Trophoblast cell (in vitro differentiated cells and primary cell): ENCODE results near the gene KIF25.

Experiments used
- DNase-seq, 2 donors: peaks; one replicate each; pipeline ENCODE4 v3.0.0-alpha.2; 2016
- H2AFZ ChIP-seq: 2 replicates; pipeline ENCODE4 v1.6.1; 2013; ENCODE audit warnings: low read length, moderate library complexity, mild to moderate bottlenecking; ENCODE audit not compliant: insufficient read depth, poor library complexity
- H2AK5ac ChIP-seq: 2 replicates; pipeline ENCODE4 v1.6.1; 2013; ENCODE audit warnings: mild to moderate bottlenecking, low read length
- H2BK120ac ChIP-seq: 2 replicates; pipeline ENCODE4 v1.6.1; 2013; ENCODE audit warnings: low read length, mild to moderate bottlenecking, moderate library complexity; ENCODE audit not compliant: insufficient read depth, poor library complexity
- H2BK12ac ChIP-seq: 2 replicates; pipeline ENCODE4 v1.6.1; 2013; ENCODE audit warnings: mild to moderate bottlenecking, low read length, moderate library complexity
- H2BK5ac ChIP-seq: 2 replicates; pipeline ENCODE4 v1.6.1; 2013; ENCODE audit warnings: low read length, low read depth, moderate library complexity, mild to moderate bottlenecking; ENCODE audit not compliant: poor library complexity
- H3K14ac ChIP-seq: 2 replicates; pipeline ENCODE4 v1.6.1; 2013; ENCODE audit warnings: mild to moderate bottlenecking, low read length
- H3K18ac ChIP-seq: 2 replicates; pipeline ENCODE4 v1.6.1; 2013; ENCODE audit warnings: mild to moderate bottlenecking, low read length
- H3K23ac ChIP-seq: 2 replicates; pipeline ENCODE4 v1.6.1; 2013; ENCODE audit warnings: low read length
- H3K27ac ChIP-seq: 2 replicates; pipeline ENCODE4 v1.5.1; 2013; ENCODE audit warnings: low read depth, mild to moderate bottlenecking, inconsistent platforms, low read length, moderate library complexity
- H3K27me3 ChIP-seq: 2 replicates; pipeline ENCODE4 v1.6.1; 2013; ENCODE audit warnings: inconsistent platforms, mild to moderate bottlenecking, low read length, moderate library complexity; ENCODE audit not compliant: insufficient read depth
- H3K36me3 ChIP-seq, 2 experiments: 1 replicate in 1 of 2; 2 replicates in 1 of 2; pipeline ENCODE4 v1.6.1; 2013; ENCODE audit warnings: low read length in 2 of 2, mild to moderate bottlenecking in 2 of 2, moderate library complexity in 1 of 2; ENCODE audit not compliant: insufficient read depth in 2 of 2, control insufficient read depth in 1 of 2
- H3K4ac ChIP-seq: 2 replicates; pipeline ENCODE4 v1.6.1; 2013; ENCODE audit warnings: low read depth, mild to moderate bottlenecking, low read length, moderate library complexity
- H3K4me1 ChIP-seq, 2 experiments: 1 replicate in 1 of 2; 2 replicates in 1 of 2; pipeline ENCODE4 v1.6.1; 2013; ENCODE audit warnings: low read length in 2 of 2, mild to moderate bottlenecking in 2 of 2, moderate library complexity in 1 of 2; ENCODE audit not compliant: insufficient read depth in 2 of 2, control insufficient read depth in 1 of 2
- H3K4me2 ChIP-seq: 2 replicates; pipeline ENCODE4 v1.6.1; 2013; ENCODE audit warnings: inconsistent platforms, mild to moderate bottlenecking, low read length, moderate library complexity
- H3K4me3 ChIP-seq: 2 replicates; pipeline ENCODE4 v1.5.1; 2013; ENCODE audit warnings: mild to moderate bottlenecking, low read depth, low read length, inconsistent platforms
- H3K79me1 ChIP-seq: one replicate; pipeline ENCODE4 v1.6.1; 2013; ENCODE audit warnings: low read length
- H3K79me2 ChIP-seq: 2 replicates; pipeline ENCODE4 v1.6.1; 2013; ENCODE audit warnings: low read length, mild to moderate bottlenecking; ENCODE audit not compliant: control insufficient read depth, insufficient read depth, poor library complexity
- H3K9ac ChIP-seq: 2 replicates; pipeline ENCODE4 v1.6.1; 2013; ENCODE audit warnings: mild to moderate bottlenecking, low read length
- H3K9me3 ChIP-seq: 2 replicates; pipeline ENCODE4 v1.6.1; 2013; ENCODE audit warnings: low read depth, mild to moderate bottlenecking, control low read depth, inconsistent platforms, low read length; ENCODE audit not compliant: insufficient read depth
- H4K12ac ChIP-seq: 2 replicates; pipeline ENCODE4 v1.6.1; 2013; ENCODE audit warnings: low read depth, mild to moderate bottlenecking, low read length, moderate library complexity
- H4K8ac ChIP-seq: 2 replicates; pipeline ENCODE4 v1.6.1; 2013; ENCODE audit warnings: low read depth, mild to moderate bottlenecking, low read length, moderate library complexity
- H4K91ac ChIP-seq: one replicate; pipeline ENCODE4 v1.6.1; 2013; ENCODE audit warnings: low read depth, mild to moderate bottlenecking, low read length, moderate library complexity
- WGBS: extraction: QIAGEN DNeasy Blood & Tissue Kit; methylation state at CpG from one replicate; pipeline ENCODE4 v1.1.7; 2013; ENCODE audit warnings: missing lambda C conversion rate; ENCODE audit not compliant: insufficient read length, insufficient coverage; ENCODE audit errors: extremely low coverage; 5-methylcytosine and 5-hydroxymethylcytosine counted together

Gene KIF25

GRCh38 chr6:168024951-168025510 is 27.6 kb downstream of the KIF25 start:
- no peak overlapping the region for H3K9ac ChIP-seq
- H3K18ac ChIP-seq: no peak overlapping the region
- no peaks in the 10 kb centered on the region for H3K36me3 ChIP-seq
- no peak overlapping the region for H3K27ac ChIP-seq
- H3K4me1 ChIP-seq: peaks cover 4 to 5% of the 10 kb centered on the region in 2 experiments
- no peak overlapping the region for H3K4ac ChIP-seq
- H3K14ac ChIP-seq: no peak overlapping the region
- no CpG with 5 or more reads among the region's 18 CpGs for WGBS
- H3K79me1 ChIP-seq: peaks cover 1% of the 10 kb centered on the region
- H2BK5ac ChIP-seq: no peak overlapping the region
- no peaks in the 10 kb centered on the region for H3K27me3 ChIP-seq
- peak in 1 of 2 donors; percentile 24 for DNase-seq
- no peaks in the 10 kb centered on the region for H3K9me3 ChIP-seq
- H2BK120ac ChIP-seq: no peak overlapping the region
- H4K8ac ChIP-seq: no peak overlapping the region
- no peak overlapping the region for H3K4me3 ChIP-seq
- H4K91ac ChIP-seq: no peak overlapping the region
- H3K4me2 ChIP-seq: no peak overlapping the region
- no peak overlapping the region for H2BK12ac ChIP-seq
- H3K23ac ChIP-seq: no peak overlapping the region
- H2AK5ac ChIP-seq: no peak overlapping the region
- H2AFZ ChIP-seq: no peak overlapping the region
- H4K12ac ChIP-seq: no peak overlapping the region
- H3K79me2 ChIP-seq: no peaks in the 10 kb centered on the region

DNA sequence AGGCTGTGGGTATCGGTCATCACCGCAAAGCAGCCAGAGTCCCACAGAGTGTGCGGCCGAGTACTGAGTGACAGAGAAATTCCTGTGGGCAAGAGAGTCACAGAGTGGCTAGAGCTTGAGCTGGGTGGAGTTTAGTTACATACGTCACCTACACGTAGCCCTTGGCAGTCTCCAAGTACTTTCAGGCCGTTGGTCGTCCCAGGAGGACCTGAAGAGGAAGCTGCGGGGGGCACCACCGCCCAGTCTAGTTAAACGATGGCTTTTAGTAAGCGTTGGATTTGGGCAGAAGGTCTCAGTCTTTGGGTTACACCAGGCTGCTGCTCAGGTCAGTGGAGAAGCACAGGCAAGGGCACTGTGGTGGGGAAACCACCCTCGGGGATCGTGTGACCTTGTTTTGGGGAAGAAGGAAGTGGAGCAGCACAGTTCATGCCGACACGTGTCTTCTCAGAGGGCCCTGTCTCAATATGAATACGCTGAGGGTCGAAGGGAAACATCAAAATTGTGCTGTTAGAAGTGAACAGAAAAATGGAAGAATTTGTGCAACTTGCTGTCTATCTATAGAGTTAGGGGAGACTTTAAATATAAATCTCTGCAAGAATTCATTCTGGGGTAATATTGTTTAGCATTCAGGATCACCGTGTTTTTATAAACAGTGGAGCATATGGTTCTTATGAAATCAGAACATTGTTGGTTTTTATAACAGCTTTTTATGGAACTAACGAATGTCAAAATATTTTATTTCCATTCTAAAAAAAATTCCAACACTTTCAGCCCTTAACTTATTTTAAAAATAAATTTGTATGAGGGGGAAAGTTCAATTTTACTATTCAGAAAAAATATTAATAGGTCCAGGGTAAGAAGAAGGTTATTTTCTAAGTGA is 28.6 kb downstream of the KIF25 start:
- H3K9ac ChIP-seq: no peak overlapping the region
- no peak overlapping the region for H4K91ac ChIP-seq
- peak in 1 of 2 donors; percentile 24 for DNase-seq
- no peak overlapping the region for H3K27ac ChIP-seq
- H3K4me1 ChIP-seq: peaks cover 4 to 9% of the 10 kb centered on the region in 2 experiments
- H3K18ac ChIP-seq: no peak overlapping the region
- no peaks in the 10 kb centered on the region for H3K27me3 ChIP-seq
- no peaks in the 10 kb centered on the region for H3K36me3 ChIP-seq
- H2AFZ ChIP-seq: no peak overlapping the region
- no CpG with 5 or more reads among the region's 20 CpGs for WGBS
- H3K9me3 ChIP-seq: no peaks in the 10 kb centered on the region
- no peak overlapping the region for H4K12ac ChIP-seq
- H2BK120ac ChIP-seq: no peak overlapping the region
- H4K8ac ChIP-seq: no peak overlapping the region
- no peak overlapping the region for H2BK5ac ChIP-seq
- no peak overlapping the region for H3K23ac ChIP-seq
- H3K79me1 ChIP-seq: peaks cover 1% of the 10 kb centered on the region
- H3K4me3 ChIP-seq: no peak overlapping the region
- H3K4ac ChIP-seq: no peak overlapping the region
- no peak overlapping the region for H3K14ac ChIP-seq
- H2AK5ac ChIP-seq: no peak overlapping the region
- no peak overlapping the region for H3K4me2 ChIP-seq
- peak overlapping the region; percentile 9 for H2BK12ac ChIP-seq
- no peaks in the 10 kb centered on the region for H3K79me2 ChIP-seq

GRCh38 chr6:168026925-168027324 is 29.5 kb downstream of the KIF25 start:
- H4K8ac ChIP-seq: no peak overlapping the region
- no peaks in the 10 kb centered on the region for H3K79me2 ChIP-seq
- no peak overlapping the region for H2AFZ ChIP-seq
- no peak overlapping the region for H3K9ac ChIP-seq
- no peak overlapping the region for H4K12ac ChIP-seq
- H2BK120ac ChIP-seq: no peak overlapping the region
- peaks cover 3% of the 10 kb centered on the region for H3K79me1 ChIP-seq
- H3K36me3 ChIP-seq: no peaks in the 10 kb centered on the region
- H3K27me3 ChIP-seq: no peaks in the 10 kb centered on the region
- H3K27ac ChIP-seq: no peak overlapping the region
- no peak overlapping the region for H3K14ac ChIP-seq
- no peak for DNase-seq
- H3K23ac ChIP-seq: no peak overlapping the region
- peaks cover 6 to 14% of the 10 kb centered on the region in 2 experiments for H3K4me1 ChIP-seq
- no peak overlapping the region for H4K91ac ChIP-seq
- no peak overlapping the region for H3K4ac ChIP-seq
- H2BK12ac ChIP-seq: peak overlapping the region; percentile 43
- H3K18ac ChIP-seq: no peak overlapping the region
- no peak overlapping the region for H2AK5ac ChIP-seq
- no peak overlapping the region for H3K4me3 ChIP-seq
- no peak overlapping the region for H2BK5ac ChIP-seq
- WGBS: no CpG with 5 or more reads among the region's 9 CpGs
- H3K4me2 ChIP-seq: no peak overlapping the region
- no peaks in the 10 kb centered on the region for H3K9me3 ChIP-seq

GRCh38 chr6:168027521-168027920 is 30.1 kb downstream of the KIF25 start:
- no peak overlapping the region for H2AK5ac ChIP-seq
- H3K4me2 ChIP-seq: no peak overlapping the region
- no peak overlapping the region for H2BK12ac ChIP-seq
- H3K18ac ChIP-seq: no peak overlapping the region
- H3K9ac ChIP-seq: no peak overlapping the region
- no peak overlapping the region for H4K8ac ChIP-seq
- H3K79me2 ChIP-seq: no peaks in the 10 kb centered on the region
- H4K12ac ChIP-seq: no peak overlapping the region
- no peak overlapping the region for H3K4me3 ChIP-seq
- H2AFZ ChIP-seq: no peak overlapping the region
- H3K4ac ChIP-seq: no peak overlapping the region
- H2BK5ac ChIP-seq: no peak overlapping the region
- H3K23ac ChIP-seq: no peak overlapping the region
- H4K91ac ChIP-seq: no peak overlapping the region
- no peaks in the 10 kb centered on the region for H3K36me3 ChIP-seq
- H3K27me3 ChIP-seq: no peaks in the 10 kb centered on the region
- H3K14ac ChIP-seq: no peak overlapping the region
- H2BK120ac ChIP-seq: no peak overlapping the region
- WGBS: no CpG with 5 or more reads among the region's 16 CpGs
- no peak overlapping the region for H3K27ac ChIP-seq
- no peaks in the 10 kb centered on the region for H3K9me3 ChIP-seq
- H3K4me1 ChIP-seq: peaks cover 7 to 15% of the 10 kb centered on the region in 2 experiments
- H3K79me1 ChIP-seq: peaks cover 3% of the 10 kb centered on the region
- no peak for DNase-seq
